NCI-H69 (cell line): ENCODE data around the gene TGFBR2.

Source experiments
- DNase-seq: peaks from one replicate; lab custom pipeline; 2025; lab: John Stamatoyannopoulos, UW

TGFBR2 gene

DNA sequence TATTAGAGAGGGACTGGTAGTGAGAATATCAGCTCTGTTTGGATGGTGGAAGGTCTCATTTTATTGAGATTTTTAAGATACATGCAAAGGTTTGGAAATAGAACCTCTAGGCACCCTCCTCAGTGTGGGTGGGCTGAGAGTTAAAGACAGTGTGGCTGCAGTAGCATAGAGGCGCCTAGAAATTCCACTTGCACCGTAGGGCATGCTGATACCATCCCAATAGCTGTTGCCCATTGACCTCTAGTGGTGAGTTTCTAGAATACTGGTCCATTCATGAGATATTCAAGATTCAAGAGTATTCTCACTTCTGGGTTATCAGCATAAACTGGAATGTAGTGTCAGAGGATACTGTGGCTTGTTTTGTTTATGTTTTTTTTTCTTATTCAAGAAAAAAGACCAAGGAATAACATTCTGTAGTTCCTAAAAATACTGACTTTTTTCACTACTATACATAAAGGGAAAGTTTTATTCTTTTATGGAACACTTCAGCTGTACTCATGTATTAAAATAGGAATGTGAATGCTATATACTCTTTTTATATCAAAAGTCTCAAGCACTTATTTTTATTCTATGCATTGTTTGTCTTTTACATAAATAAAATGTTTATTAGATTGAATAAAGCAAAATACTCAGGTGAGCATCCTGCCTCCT lies 87.2 kb downstream of the TGFBR2 start:
- DNase-seq, result peak; percentile 75

DNA sequence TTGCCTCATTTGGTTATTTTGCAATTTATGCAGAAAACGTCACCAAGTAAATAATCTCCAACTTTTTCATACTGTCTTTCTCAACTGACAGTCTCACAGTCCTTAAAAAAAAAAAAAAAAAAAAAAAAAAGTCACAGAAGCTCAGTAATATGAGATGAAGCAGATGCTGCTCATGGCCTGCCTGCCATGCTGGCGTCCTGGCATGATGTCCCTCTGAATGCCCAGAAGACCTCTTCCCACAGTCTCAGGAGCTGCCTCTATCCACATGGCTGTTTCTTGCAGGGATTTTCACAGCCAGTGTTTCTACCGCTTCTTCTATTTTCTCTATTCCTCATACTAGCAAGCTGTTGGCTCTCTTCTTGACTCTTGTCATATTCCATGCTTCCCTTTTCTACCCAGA lies 87.7 kb downstream of the TGFBR2 start:
- DNase-seq, result no peak

DNA sequence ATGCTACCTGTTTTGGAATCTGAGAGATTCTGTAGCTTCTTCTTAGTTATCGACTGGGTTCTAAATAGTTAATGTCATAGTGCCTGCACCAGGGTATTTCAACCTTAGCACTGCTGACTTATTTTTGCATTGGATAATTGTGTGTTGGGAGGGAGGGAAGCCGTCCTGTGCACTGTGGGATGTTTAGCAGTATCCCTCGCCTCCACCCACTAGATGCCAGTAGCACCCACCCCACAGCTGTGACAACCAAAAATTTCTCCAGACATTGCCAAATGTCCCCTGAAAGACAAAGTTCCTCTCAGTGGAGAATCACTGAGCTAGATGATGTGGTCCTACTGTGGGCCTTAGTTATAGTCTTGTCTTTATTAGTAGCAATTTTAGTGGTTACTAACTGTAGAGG lies 88.3 kb downstream of the TGFBR2 start:
- no peak for DNase-seq

DNA sequence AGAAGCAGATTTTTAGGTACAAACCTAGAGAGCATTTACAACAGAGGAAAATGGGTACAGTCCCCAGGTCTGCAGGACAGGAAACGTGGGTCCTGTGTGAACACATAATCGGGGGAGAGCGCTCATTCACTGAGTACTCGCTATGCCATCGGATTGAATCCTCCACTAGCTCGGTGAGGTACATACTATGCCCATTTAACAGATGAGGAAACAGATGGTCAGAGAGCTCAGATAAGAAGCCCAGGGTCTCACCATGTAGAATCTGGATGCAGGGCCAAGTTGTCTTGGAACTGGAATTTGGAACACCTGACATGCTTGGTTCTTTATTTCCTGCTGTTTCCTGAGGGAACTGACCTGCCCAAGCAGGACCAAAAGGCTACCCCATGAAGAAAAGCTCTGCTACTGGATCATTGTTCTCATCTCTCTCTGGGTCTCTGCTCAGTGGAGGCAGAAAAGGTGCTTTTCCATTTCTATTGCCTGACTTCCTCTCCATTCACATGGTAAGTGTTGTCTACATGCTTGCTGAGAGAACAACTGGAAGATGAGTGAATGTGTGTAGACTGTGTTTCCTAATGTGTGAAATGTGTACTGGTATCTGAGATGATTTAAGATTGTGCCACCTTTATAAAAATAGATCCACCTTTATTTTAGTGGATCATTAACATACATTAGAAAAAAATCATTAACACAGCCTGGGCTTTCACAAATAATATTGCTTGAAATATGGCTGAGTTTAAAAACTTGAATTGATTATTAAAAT lies 89.1 kb downstream of the TGFBR2 start:
- DNase-seq, result no peak

DNA sequence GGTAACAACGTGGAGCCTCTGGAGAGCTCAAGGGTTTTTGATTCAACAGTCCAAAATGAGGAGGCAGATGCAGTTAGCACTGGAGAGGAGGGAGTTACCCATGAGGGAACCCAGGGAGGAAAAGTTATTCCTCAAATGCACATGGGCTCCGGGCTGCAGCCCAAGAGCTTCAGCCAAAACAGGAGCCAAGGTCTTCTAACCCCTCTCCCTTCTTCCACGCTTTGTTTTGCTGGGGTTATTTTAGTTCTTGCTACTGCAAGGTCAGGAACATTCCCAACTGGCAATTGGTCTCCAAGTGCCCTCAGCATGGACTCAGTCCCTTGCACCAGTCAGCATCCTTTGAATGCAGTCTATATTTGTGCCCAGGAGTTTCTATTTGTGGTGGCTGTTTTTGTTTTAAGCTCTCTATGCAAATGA lies 90.0 kb downstream of the TGFBR2 start:
- no peak for DNase-seq

DNA sequence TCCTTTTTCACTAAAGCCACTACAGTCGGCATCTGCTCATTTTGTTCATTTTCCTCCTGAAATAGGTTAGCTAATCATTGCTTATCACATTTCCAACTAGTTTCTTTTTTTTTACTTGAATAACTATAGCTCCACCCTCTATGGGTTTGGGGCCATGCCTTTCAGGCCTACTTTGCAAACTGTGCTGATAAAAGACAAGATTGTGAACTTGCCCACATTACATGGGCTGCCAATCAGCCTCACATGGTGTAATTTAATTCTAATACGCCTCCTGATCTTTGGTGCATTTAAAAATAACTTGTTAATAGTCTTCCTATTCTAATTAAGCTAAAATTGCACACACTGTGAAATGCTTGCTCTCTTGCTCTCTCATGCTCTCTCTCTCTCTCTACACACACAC lies 90.5 kb downstream of the TGFBR2 start:
- DNase-seq, result no peak

DNA sequence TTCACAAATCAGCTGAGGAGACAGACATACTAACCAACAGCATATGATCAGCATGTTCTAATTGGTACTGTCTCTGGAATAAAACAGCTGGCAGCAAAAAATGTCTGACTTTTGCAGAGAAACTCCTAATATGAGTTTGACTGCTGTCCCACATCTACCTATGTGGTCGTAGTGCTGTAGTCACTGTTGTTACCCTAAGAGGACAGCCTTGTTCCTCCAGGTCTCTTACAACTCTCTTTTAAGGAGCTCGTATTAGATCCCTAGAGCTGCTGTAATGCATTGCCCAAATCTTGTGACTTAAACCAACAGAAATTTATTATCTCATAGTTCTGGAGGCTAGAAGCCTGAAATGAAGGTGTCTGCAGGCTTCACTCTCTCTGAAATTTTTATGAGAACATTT lies 92.1 kb downstream of the TGFBR2 start:
- no peak for DNase-seq

DNA sequence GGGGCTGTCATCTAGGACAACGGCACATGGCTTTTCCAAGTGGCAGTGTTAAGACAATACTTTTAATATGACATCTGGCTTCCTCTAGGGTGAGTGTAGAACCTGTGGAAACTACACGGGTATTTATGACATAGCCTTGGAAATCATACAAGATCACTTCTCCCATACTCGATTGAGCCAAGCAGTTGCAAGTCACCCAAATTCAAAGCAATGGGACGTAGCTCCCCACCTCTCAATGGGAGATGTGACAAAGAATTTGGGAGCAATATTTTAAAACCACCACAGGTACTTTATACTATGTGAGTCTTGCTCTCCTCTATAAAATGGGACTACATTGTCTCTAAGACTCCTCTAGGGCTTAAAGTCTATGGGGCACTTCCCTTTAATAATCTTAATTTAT lies 93.5 kb downstream of the TGFBR2 start:
- DNase-seq, result no peak

DNA sequence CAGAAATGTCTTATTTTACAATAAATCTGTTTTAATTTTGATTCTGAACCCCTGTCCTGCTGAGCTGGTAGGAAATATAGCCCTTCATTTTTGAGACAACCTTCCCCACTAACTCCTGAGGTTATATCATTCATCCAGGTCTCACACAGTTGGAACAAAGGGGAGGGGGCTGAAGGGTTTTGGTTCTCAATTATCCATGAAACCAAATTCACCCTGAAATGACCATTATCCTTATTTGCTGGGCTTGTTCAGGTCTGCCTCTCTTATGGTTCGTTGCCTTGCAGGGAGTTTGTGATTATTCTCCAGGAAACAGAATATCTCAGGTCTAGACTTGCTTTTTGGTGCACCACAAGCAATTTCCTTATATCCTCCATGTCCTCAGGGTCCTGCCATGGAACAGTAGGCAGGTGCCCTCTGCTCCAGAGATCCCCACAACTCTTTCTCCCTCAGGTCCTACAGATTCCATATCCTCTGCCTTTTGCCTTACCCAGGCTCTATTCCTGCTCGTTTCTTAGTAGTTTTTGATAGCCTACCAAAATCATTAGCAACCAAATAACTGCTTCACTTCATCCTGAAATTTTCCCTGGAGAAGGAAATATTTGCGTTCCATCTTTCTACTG lies 94.4 kb downstream of the TGFBR2 start:
- no peak for DNase-seq

DNA sequence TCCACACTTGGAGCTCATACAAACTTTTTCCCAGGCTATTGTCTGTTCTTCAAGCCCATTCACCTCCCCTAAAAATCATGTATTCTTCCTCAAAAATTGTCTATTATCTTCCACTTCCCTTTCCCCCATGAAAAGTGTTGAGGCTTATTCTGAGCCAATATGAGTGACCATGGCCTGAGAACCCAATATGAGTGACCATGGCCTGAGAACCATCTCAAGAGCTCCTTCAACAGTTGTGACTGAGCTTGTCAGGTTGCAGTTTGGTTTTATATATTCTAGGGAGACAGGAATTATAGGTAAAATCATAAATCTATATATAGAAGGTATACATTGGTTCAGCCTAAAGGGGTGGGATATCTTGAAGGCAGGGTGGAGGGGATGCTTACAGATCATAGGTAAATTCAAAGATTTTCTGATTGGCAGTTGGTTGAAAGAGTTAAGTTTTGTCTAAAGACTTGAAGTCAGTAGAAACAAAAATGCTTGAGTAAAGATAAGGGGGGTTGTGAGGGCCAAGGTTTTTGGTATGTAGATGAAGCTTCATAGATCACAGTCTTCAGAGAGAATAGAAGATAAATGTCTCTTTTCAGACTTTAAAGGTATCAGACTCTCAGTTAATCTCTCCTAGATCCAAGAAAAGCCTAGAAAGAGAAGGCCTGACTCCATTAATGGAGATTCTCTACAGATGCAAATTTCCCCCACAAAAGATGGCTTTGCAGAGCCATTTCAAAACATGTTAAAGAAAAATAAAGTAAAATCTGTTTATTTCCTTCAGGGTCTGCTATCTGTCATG lies 95.8 kb downstream of the TGFBR2 start:
- no peak for DNase-seq

DNA sequence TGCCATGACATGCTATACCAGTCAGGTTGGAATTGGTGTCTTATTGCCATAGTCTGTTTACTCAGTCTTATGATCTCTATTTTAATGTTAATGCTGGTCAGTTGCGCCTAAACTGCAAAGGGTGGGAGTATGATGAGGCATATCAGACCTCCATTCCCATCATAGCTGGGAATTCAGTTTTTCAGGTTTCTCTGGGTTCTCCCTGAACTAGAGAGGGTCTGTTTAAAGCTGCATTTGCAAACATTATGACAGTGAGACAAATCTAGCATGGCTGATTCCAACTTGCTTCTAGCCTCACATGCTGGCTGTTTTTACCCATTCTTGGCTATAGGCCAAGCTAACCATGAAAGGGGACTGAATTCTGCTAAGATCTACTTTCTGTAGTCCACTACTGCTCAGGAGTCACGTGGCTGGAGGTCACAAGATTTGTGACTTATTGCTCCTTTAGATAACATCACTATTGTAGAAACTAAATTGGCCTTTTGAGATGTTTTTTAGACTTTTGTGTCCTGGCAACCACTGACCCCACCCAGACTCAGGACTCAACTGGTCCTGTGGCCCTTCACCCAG lies 96.5 kb downstream of the TGFBR2 start:
- DNase-seq, result no peak

DNA sequence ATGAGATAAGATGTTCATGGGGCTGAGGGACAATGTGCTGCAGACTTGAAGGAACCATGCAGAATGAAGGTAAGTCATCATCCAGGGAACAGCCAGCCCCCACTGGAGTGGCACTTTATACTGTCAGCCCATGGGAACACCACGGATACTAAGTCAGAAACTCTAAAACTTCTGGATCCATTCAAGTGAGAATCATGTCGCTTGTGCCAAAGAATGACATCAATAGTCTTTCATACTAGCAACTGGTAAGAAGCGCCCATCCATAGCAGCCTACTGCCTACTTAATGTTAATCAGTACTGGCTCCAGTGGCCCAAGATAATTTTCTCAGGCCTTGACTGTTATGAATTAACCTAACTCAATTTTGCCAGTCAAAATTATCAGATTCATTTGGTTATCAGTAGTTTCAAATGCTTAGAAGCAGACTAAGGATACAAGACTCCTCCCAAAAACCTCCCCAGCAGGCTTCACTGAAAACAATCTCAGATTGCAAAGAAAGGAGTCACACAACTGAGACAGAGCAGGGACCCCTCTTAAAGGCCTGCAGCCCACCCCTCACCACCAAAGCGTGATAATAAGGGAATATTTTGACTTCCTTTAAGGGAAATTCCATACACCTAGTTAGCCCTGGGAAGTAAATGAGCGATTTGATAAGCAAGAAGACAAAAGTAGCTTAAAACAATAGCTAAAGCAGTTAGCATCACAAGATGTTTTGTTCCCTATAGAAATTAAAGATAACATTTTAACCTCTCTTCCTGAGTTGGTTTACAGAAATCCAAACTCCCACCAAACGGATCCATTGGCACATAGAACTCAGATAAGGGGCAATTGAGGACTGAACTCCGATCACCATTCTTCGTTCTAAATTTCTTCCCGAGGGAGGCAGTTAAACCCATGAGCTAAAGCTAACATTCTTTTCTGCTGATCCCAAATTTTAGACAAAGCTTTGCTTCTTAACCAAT lies 98.8 kb downstream of the TGFBR2 start:
- DNase-seq, result no peak

DNA sequence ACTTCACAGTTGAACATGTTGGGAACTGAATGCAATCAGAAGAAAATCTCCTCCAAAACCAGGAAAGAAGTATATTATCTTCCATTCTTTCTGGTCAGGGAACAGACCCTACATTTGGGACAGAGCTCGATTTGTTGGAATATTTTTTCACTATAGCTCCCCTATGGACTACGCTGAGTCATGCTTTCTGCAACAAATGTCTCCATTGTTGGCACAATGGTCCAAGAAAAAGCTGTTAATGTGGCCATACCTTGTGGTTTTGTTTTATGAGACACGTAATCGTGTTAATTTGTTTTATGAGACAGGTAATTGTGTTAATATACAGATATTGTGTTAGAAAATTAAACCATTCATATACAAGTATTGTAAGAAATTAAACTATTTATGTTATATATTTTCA lies 101.4 kb downstream of the TGFBR2 start:
- DNase-seq, result no peak

DNA sequence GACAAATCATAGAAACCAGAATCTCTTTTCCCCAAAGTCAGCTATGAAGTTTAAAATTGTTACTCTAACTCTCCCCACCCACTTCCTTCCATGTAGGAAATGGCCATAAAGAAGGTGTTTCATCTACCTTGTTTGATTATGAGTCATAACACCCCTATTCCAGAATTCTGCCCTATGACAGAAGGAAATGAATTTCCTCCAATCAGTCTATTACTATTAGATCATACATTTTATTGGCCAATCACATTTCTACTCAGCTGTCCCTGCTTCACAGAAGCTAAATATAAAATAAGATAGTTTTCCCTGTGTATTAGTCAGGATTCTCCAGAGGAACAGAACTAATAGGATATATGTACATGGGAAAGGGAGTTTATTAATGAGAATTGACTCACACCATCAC lies 102.1 kb downstream of the TGFBR2 start:
- no peak for DNase-seq

DNA sequence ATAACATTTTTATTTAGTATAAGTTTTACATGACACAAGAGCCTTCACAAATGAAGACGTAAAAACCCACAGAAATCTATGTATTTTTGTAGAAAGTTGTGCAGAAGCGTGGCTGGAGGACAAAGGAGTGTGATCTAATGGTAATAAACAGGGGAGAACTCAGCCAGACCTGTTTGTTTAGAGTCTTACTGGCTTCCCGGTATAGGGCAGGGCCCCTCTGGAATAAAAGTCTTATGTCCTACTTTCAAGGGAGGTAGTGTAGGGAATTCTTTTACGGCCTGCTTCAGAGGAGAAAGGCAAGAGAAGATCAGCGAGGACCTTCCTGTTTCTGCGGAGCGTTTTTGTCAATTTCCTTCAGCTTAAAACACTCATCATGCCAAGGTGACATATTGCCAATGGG lies 103.6 kb downstream of the TGFBR2 start:
- no peak for DNase-seq

DNA sequence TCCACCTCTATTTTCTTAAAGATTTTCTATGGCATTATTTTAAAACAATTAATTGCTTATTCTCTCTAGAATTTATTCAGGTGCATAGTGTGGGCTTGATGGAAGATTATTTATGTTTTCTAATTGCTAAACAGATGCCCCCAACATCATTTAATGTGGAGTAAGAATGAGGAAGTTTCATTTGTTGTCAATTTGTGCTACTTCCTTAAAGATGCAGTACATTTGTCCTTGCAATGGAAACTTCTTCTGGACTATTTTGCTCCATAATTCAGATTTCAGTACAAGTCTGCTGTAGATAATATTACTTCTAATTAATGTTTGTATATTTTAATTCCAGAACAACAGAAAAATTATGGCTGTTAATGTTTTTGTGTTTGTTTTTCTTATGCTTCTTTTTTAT lies 104.8 kb downstream of the TGFBR2 start:
- DNase-seq, result no peak

DNA sequence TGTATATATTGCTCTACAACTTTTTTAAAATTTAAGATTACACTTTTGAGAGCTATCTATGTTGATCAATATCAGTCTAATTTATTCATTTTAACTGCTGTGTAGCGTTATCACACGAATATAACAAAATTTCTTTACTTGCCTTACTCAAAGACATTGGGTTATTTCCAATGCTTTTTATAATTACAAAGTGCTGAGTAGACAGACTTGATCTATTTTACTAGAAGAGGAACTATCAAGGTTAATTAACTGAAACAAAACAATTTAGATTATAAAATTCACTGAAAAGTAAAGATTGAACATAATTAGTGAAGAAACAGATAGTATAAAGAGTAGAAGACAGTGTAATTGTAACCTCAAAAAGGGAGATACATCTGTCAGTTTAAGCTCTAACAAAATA lies 105.5 kb downstream of the TGFBR2 start:
- no peak for DNase-seq

DNA sequence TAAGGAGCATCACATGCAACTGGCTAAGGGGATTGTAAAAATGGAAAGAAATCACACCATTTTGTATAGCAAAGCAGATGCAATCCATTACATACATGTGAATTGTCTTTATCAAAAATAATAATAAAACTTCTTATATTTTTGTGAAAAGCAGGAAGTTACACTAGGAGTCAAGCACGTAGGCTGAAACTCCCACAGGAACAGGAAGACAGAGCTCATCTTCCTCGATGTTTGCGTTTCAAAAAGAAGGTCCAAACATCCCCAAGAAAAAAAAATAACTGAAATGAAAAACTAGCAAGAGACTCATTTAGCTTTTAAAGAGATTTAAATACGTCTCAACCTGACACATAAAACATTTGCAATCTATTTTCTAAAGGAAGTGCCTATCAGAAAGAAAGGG lies 106.6 kb downstream of the TGFBR2 start:
- no peak for DNase-seq

DNA sequence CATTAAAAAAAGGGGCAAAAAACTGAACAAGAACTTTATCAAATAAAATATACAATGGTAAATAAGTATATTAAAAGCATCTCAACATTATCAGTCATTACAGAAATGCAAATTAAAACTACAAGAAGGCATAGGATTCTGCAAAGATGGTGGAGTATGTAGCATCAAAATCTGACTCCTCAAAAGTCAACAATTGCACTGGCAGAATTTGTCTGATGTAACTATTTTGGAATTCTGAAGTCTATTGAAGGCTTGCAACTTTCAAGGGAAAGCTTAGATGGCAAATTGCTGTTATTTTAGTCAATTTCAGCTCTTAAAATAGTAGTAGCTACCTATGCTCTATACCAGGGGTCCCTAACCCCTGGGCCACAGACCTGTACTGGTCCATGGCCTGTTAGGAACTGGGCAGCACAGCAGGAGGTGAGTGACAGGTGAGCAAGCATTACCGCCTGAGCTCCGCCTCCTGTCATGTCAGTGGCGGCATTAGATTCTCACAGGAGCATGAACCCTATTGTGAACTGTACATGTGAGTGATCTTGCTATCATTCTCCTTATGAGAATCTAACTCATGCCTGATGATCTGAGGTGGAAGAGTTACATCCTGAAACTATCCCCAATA lies 107.6 kb downstream of the TGFBR2 start:
- no peak for DNase-seq

DNA sequence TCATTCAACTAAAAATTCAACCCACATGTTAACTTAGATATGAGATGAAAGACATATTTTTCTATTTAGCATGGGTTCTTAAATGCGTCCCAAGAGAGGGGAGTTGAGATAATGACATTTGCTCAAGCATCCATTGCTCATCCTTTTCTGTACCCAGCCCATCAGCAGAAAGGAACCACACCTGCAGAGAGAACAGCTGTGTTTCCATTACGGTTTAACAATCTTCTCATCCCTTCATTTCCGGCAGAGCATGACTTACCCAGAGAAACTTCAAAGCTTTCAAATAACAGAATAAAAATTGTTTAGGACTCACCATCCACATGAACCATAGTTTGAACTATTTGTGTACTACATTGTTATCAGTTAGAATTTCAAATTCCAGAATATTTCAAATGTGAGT lies 113.1 kb downstream of the TGFBR2 start:
- DNase-seq, result no peak
